GM23248 (cell line): ENCODE data around the gene C5orf58. TPM values are rescaled to one million over a fixed set of nuclear protein-coding genes. Genes with fewer than 3 reads are reported as not detected.

Source experiments
- DNase-seq: peaks from one replicate; pipeline ENCODE4 v3.0.0-alpha.2; 2015
- H2AFZ ChIP-seq: fragments of 200-600 bp; sonication (generic); 2 replicates; pipeline ENCODE4 v1.6.1; 2016; ENCODE audit warnings: antibody characterized with exemption
- H3F3A ChIP-seq: fragments of 200-600 bp; sonication (generic); 2 replicates; pipeline ENCODE4 v1.6.1; 2016; ENCODE audit warnings: mild to moderate bottlenecking, antibody characterized with exemption, mixed run types; ENCODE audit not compliant: insufficient read depth
- H3K27ac ChIP-seq: fragments of 200-600 bp; sonication (generic); 2 replicates; pipeline ENCODE4 v1.5.1; 2016; ENCODE audit warnings: mild to moderate bottlenecking
- H3K27me3 ChIP-seq: fragments of 200-600 bp; sonication (generic); replicated peaks from 2 replicates; pipeline ENCODE4 v1.6.1; 2016; ENCODE audit warnings: mild to moderate bottlenecking; ENCODE audit not compliant: insufficient read depth
- H3K36me3 ChIP-seq: fragments of 200-600 bp; sonication (generic); 2 replicates; pipeline ENCODE4 v1.6.1; 2016; ENCODE audit warnings: low read depth, mild to moderate bottlenecking
- H3K4me1 ChIP-seq: fragments of 200-600 bp; sonication (generic); 2 replicates; pipeline ENCODE4 v1.6.1; 2016; ENCODE audit warnings: mild to moderate bottlenecking; ENCODE audit not compliant: insufficient read depth
- H3K4me2 ChIP-seq: fragments of 200-600 bp; sonication (generic); one replicate; pipeline ENCODE4 v1.6.1; 2016; ENCODE audit warnings: mild to moderate bottlenecking; ENCODE audit not compliant: unreplicated experiment
- H3K4me3 ChIP-seq: fragments of 200-600 bp; sonication (generic); 2 replicates; pipeline ENCODE4 v1.5.1; 2016; ENCODE audit warnings: mild to moderate bottlenecking
- H3K79me2 ChIP-seq: fragments of 200-600 bp; sonication (generic); 2 replicates; pipeline ENCODE4 v1.6.1; 2016; ENCODE audit warnings: mild to moderate bottlenecking; ENCODE audit not compliant: insufficient read depth
- H3K9ac ChIP-seq: fragments of 200-600 bp; sonication (generic); 2 replicates; pipeline ENCODE4 v1.6.1; 2016; ENCODE audit warnings: mild to moderate bottlenecking
- H3K9me2 ChIP-seq: fragments of 200-600 bp; sonication (generic); 2 replicates; pipeline ENCODE4 v1.6.1; 2016; ENCODE audit warnings: mixed run types, mild to moderate bottlenecking, moderate library complexity; ENCODE audit not compliant: insufficient read depth
- H3K9me3 ChIP-seq: fragments of 200-600 bp; sonication (generic); one replicate; pipeline ENCODE4 v1.6.1; 2017; ENCODE audit warnings: low read depth
- H4K20me1 ChIP-seq: fragments of 200-600 bp; sonication (generic); 2 replicates; pipeline ENCODE4 v1.6.0; 2016; ENCODE audit not compliant: insufficient read depth
- EZH2 ChIP-seq: fragments of 200-600 bp; sonication (generic); IDR thresholded peaks from 2 replicates; pipeline ENCODE4 v1.6.1; 2018; ENCODE audit warnings: antibody characterized with exemption, mild to moderate bottlenecking; ENCODE audit not compliant: insufficient read depth, poor library complexity, severe bottlenecking
- EZH2phosphoT487 ChIP-seq: fragments of 200-600 bp; sonication (generic); IDR thresholded peaks from 2 replicates; pipeline ENCODE4 v1.6.1; 2018; ENCODE audit warnings: antibody characterized with exemption, moderate library complexity, mild to moderate bottlenecking, low read depth; ENCODE audit not compliant: insufficient read depth
- WGBS, 2 experiments: methylation state at CpG; one replicate each; pipeline ENCODE4 v1.1.6; 2015 to 2017; ENCODE audit warnings: low lambda C conversion rate in 2 of 2, low coverage in 1 of 2; ENCODE audit errors: missing lambda C conversion rate in 2 of 2; 5-methylcytosine and 5-hydroxymethylcytosine counted together
- in situ Hi-C: fragments of 300-500 bp; cut with MboI; formaldehyde crosslinking; loops from 2 replicates; pipeline ENCODE4 v1.15.0; 2020
- polyA plus RNA-seq: library from polyadenylated mRNA; unstranded; fragments of >200 nt; fragmentation: Nextera tagmentation; extraction: Ambion mirVana; gene quantifications from 2 replicates; pipeline ENCODE4 v1.2.1, GENCODE V29; 2016
- total RNA-seq: library from RNA; depleted of rRNA; stranded (reverse); fragments of >200 nt; shearing (Covaris generic); gene quantifications from 2 replicates; pipeline ENCODE4 v1.2.3, GENCODE V29; 2014

C5orf58 gene
- total and polyA plus RNA-seq, 2 experiments from 2014 or later, result not detected

- in situ Hi-C loops, result no loop called here
- no peak overlapping the region for H3K9ac ChIP-seq
- H3K4me2 ChIP-seq, result peak overlapping the region; percentile 6
- no peak overlapping the region for H3K4me3 ChIP-seq
- peaks cover 7% of the 10 kb centered on the region for H3F3A ChIP-seq
- H3K79me2 ChIP-seq, result no peaks in the 10 kb centered on the region
- no peak overlapping the region for H2AFZ ChIP-seq
- H4K20me1 ChIP-seq, result no peaks in the 10 kb centered on the region
- no peak overlapping the region for H3K27ac ChIP-seq
- no peak for TF ChIP-seq EZH2phosphoT487
- TF ChIP-seq EZH2, result no peak
- no peaks in the 10 kb centered on the region for H3K9me3 ChIP-seq
- peak; percentile 3 for DNase-seq
- no peaks in the 10 kb centered on the region for H3K36me3 ChIP-seq
- H3K4me1 ChIP-seq, result peaks cover 18% of the 10 kb centered on the region
- H3K27me3 ChIP-seq, result no peaks in the 10 kb centered on the region
- no peaks in the 10 kb centered on the region for H3K9me2 ChIP-seq
- WGBS, 2 experiments, result 91 to 100% methylated on average over 1 of the region's 1 CpG
Observed at GRCh38 chr5:170218726-170219125, 14.1 kb upstream of the C5orf58 start.

GRCh38 chr5:170219615-170220014 lies 13.2 kb upstream of the C5orf58 start:
- no peak overlapping the region for H3K4me3 ChIP-seq
- DNase-seq, result peak; percentile 87
- no peaks in the 10 kb centered on the region for H4K20me1 ChIP-seq
- peaks cover 7% of the 10 kb centered on the region for H3F3A ChIP-seq
- no peak overlapping the region for H2AFZ ChIP-seq
- H3K79me2 ChIP-seq, result no peaks in the 10 kb centered on the region
- H3K4me1 ChIP-seq, result peaks cover 18% of the 10 kb centered on the region
- H3K27me3 ChIP-seq, result no peaks in the 10 kb centered on the region
- H3K9me2 ChIP-seq, result no peaks in the 10 kb centered on the region
- 0 to 3% methylated on average over 2 of the region's 2 CpGs for whole genome bisulfite sequencing, 2 experiments
- in situ Hi-C loops, result loop anchor here (10.0 kb wide), 1 partner anchor 405 kb away; no protein-coding TSS in a partner anchor
- no peaks in the 10 kb centered on the region for H3K9me3 ChIP-seq
- peak overlapping the region; percentile 39 for H3K27ac ChIP-seq
- peak overlapping the region; percentile 6 for H3K4me2 ChIP-seq
- no peaks in the 10 kb centered on the region for H3K36me3 ChIP-seq
- TF ChIP-seq EZH2phosphoT487 (no peak), EZH2 (no peak)
- H3K9ac ChIP-seq, result no peak overlapping the region

- Histone ChIP-seq H2AFZ (no peak overlapping the region), H3K27ac (no peak overlapping the region), H3K9ac (no peak overlapping the region), H3K4me2 (no peak overlapping the region), H3K27me3 (no peaks in the 10 kb centered on the region), H3K4me1 (peaks cover 18% of the 10 kb centered on the region), H3K36me3 (no peaks in the 10 kb centered on the region), H3K9me3 (no peaks in the 10 kb centered on the region), H3F3A (peaks cover 7% of the 10 kb centered on the region), H3K9me2 (no peaks in the 10 kb centered on the region), H4K20me1 (no peaks in the 10 kb centered on the region), H3K79me2 (no peaks in the 10 kb centered on the region), H3K4me3 (no peak overlapping the region)
- TF ChIP-seq EZH2, result no peak
- TF ChIP-seq EZH2phosphoT487, result no peak
- in situ Hi-C loops, result loop anchor here (10.0 kb wide), 1 partner anchor 405 kb away; no protein-coding TSS in a partner anchor
- DNase-seq, result no peak
- 61 to 86% methylated on average over 2 of the region's 2 CpGs for WGBS, 2 experiments
Observed at GRCh38 chr5:170220191-170220590, 12.6 kb upstream of the C5orf58 start.

- TF ChIP-seq EZH2phosphoT487 (no peak), EZH2 (no peak)
- in situ Hi-C loops, result loop anchor here (10.0 kb wide), 1 partner anchor 403 kb away; no protein-coding TSS in a partner anchor
- DNase-seq, result peak; percentile 16
Observed at GRCh38 chr5:170221327-170221741, 11.5 kb upstream of the C5orf58 start.

GRCh38 chr5:170223360-170223759 lies 9.4 kb upstream of the C5orf58 start:
- Histone ChIP-seq H3F3A (peaks cover 7% of the 10 kb centered on the region), H3K9ac (no peak overlapping the region), H3K4me1 (peaks cover 18% of the 10 kb centered on the region), H3K27me3 (0 out of 2 replicates have a peak, but pooled peaks cover 2% of the 10 kb centered on the region), H3K79me2 (no peaks in the 10 kb centered on the region), H3K4me2 (no peak overlapping the region), H3K27ac (no peak overlapping the region), H3K9me2 (no peaks in the 10 kb centered on the region), H2AFZ (no peak overlapping the region), H3K9me3 (no peaks in the 10 kb centered on the region), H3K36me3 (no peaks in the 10 kb centered on the region), H3K4me3 (no peak overlapping the region), H4K20me1 (no peaks in the 10 kb centered on the region)
- no peak for DNase-seq
- no peak for TF ChIP-seq EZH2
- TF ChIP-seq EZH2phosphoT487, result no peak
- in situ Hi-C loops, result loop anchor here (10.0 kb wide), 1 partner anchor 401 kb away; no protein-coding TSS in a partner anchor

More at GRCh38 chr5:170221327-170221741, 11.5 kb upstream of the C5orf58 start:
- H3K79me2 ChIP-seq, result no peaks in the 10 kb centered on the region
- H3K4me3 ChIP-seq, result no peak overlapping the region
- no peaks in the 10 kb centered on the region for H3K9me3 ChIP-seq
- no peak overlapping the region for H3K9ac ChIP-seq
- H3K27me3 ChIP-seq, result no peaks in the 10 kb centered on the region
- H3K9me2 ChIP-seq, result no peaks in the 10 kb centered on the region
- H4K20me1 ChIP-seq, result no peaks in the 10 kb centered on the region
- H2AFZ ChIP-seq, result no peak overlapping the region
- H3K4me1 ChIP-seq, result peaks cover 18% of the 10 kb centered on the region
- H3K36me3 ChIP-seq, result no peaks in the 10 kb centered on the region
- 71 to 75% methylated on average over 6 of the region's 6 CpGs for WGBS, 2 experiments
- H3K27ac ChIP-seq, result no peak overlapping the region
- peaks cover 7% of the 10 kb centered on the region for H3F3A ChIP-seq
- H3K4me2 ChIP-seq, result no peak overlapping the region
